HG02759 (cell line): ENCODE measurements around the gene NCL.
"Not testable (repeated sequence)": the region's sequence is repeated elsewhere in the genome, so short reads cannot be mapped to it uniquely, and the experiment has no call there.

ENCODE experiments used
- ATAC-seq: cut with Tn5 transposase; IDR thresholded peaks from one replicate; pipeline ENCODE4 v1.9.1; 2021; ENCODE audit warnings: mild to moderate bottlenecking, moderate library complexity; ENCODE audit not compliant: unreplicated experiment

The NCL gene

DNA sequence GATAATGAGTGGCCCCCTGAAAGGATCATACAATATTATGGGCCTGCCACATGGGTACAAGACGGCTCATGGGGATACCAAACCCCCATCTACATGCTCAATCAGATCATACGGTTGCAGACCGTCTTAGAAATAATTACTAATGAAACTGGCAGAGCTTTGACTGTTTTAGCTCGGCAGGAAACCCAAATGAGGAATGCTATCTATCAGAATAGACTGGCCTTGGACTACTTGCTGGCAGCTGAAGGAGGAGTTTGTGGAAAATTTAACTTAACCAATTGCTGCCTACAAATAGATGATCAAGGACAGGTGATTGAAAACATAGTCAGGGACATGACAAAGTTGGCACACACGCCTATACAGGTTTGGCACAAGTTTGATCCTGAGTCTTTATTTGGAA lies 56.6 kb downstream of the NCL start:
- ATAC-seq = not testable (repeated sequence)

DNA sequence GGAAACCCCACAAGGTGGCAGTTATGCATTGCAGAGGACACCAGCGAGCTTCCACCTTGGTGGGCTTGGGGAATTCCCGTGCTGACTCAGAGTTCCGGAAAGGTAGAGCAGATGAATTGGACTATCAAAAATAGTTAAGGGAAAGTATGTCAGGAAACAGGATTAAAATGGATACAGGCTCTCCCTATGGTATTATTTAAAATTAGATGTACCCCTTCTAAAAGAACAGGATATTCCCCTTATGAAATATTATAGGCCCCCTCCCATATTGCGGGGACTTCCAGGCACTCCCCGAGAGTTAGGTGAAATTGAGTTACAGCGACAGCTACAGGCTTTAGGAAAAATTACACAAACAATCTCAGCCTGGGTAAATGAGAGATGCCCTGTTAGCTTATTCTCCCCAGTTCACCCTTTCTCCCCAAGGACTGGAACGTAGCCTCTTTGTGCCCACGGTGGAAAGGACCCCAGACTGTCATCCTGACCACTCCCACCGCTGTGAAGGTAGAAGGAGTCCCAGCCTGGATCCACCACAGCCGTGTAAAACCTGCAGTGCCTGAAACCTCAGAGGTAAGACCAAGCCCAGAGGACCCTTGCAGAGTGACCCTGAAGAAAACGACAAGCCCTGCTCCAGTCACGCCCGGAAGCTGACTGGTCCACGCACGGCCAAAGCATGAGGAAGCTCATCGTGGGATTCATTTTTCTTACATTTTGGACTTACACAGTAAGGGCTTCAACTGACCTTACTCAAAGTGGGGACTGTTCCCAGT lies 58.5 kb downstream of the NCL start:
- ATAC-seq = not testable (repeated sequence)

DNA sequence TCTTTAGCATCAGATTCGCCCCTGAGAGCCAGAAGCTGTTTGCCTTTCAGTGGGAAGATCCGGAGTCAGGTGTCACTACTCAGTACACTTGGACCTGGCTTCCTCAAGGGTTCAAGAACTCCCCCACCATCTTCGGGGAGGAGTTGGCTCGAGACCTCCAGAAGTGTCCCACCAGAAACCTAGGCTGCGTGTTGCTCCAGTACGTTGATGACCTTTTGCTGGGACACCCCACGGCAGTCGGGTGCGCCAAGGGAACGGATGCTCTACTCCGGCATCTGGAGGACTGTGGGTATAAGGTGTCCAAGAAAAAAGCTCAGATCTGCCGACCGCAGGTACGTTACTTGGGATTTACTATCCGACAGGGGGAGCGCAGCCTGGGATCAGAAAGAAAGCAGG lies 60.1 kb downstream of the NCL start:
- ATAC-seq = not testable (repeated sequence)
